Occipital lobe (tissue), 2 donors: ENCODE data around the gene KLHDC4. TPM values are rescaled to one million over a fixed set of nuclear protein-coding genes. Genes with fewer than 3 reads are reported as not detected.
"Not testable (repeated sequence)": the region's sequence is repeated elsewhere in the genome, so short reads cannot be mapped to it uniquely, and the experiment has no call there.

Source experiments
- DNase-seq: peaks from one replicate; lab custom pipeline; 2025; lab: John Stamatoyannopoulos, UW
- total RNA-seq: library from RNA; depleted of rRNA; stranded (reverse); fragments of >200 nt; gene quantifications from one replicate; pipeline ENCODE4 v1.2.3, GENCODE V29; 2014

KLHDC4 gene
- total RNA-seq, 1 donor from 2014 or later: 18.2 TPM

GRCh38 chr16:87685405-87685755, 80.4 kb downstream of the KLHDC4 start:
- DNase-seq: no peak

- no peak for DNase-seq
These were observed 80.9 kb downstream of the KLHDC4 start for GRCh38 chr16:87684711-87685404.

GRCh38 chr16:87684106-87684677, 81.6 kb downstream of the KLHDC4 start:
- DNase-seq: no peak

GRCh38 chr16:87682852-87683399, 82.9 kb downstream of the KLHDC4 start:
- no peak for DNase-seq

- DNase-seq: no peak
These were observed 83.7 kb downstream of the KLHDC4 start for GRCh38 chr16:87681981-87682570.

GRCh38 chr16:87681051-87681602, 84.7 kb downstream of the KLHDC4 start:
- not testable (repeated sequence) for DNase-seq

GRCh38 chr16:87680272-87680644, 85.5 kb downstream of the KLHDC4 start:
- no peak for DNase-seq

GRCh38 chr16:87679593-87680271, 86.1 kb downstream of the KLHDC4 start:
- DNase-seq: no peak

GRCh38 chr16:87678618-87679017, 87.2 kb downstream of the KLHDC4 start:
- no peak for DNase-seq

- DNase-seq: no peak
These were observed 88.0 kb downstream of the KLHDC4 start for GRCh38 chr16:87677830-87678229.

- no peak for DNase-seq
These were observed 90.6 kb downstream of the KLHDC4 start for GRCh38 chr16:87675111-87675719.

GRCh38 chr16:87674419-87674818, 91.4 kb downstream of the KLHDC4 start:
- DNase-seq: no peak

GRCh38 chr16:87671715-87672270, 94.0 kb downstream of the KLHDC4 start:
- no peak for DNase-seq

- no peak for DNase-seq
These were observed 94.6 kb downstream of the KLHDC4 start for GRCh38 chr16:87671221-87671620.

GRCh38 chr16:87669672-87670071, 96.1 kb downstream of the KLHDC4 start:
- DNase-seq: no peak

- DNase-seq: no peak
These were observed 97.8 kb downstream of the KLHDC4 start for GRCh38 chr16:87667946-87668345.

GRCh38 chr16:87667443-87667842, 98.3 kb downstream of the KLHDC4 start:
- no peak for DNase-seq

- DNase-seq: no peak
These were observed 98.9 kb downstream of the KLHDC4 start for GRCh38 chr16:87666919-87667318.

- DNase-seq: no peak
These were observed 100.6 kb downstream of the KLHDC4 start for GRCh38 chr16:87665193-87665592.

GRCh38 chr16:87664792-87665191, 101.0 kb downstream of the KLHDC4 start:
- no peak for DNase-seq
